GM13977 (cell line): ENCODE data around the gene NEMP1.

Source experiments
- DNase-seq: peaks from one replicate; pipeline ENCODE4 v3.0.0; 2012; ENCODE audit warnings: low spot score
- in situ Hi-C: fragments of 300-500 bp; cut with MboI; formaldehyde crosslinking; loops from one replicate; pipeline ENCODE4 v1.12.0; 2022; ENCODE audit warnings: low sequenced_read_pairs, low pct_unique_long_range_greater_than_20kb, mixed read lengths, inconsistent platforms; ENCODE audit not compliant: unreplicated experiment
- TF ChIP-seq, protein P1 (sequence below): IDR thresholded peaks from 2 replicates; pipeline ENCODE4 v1.5.1; 2012; ENCODE audit warnings: mild to moderate bottlenecking, control low read depth; ENCODE audit not compliant: insufficient read depth; ENCODE audit errors: extremely low read depth, missing control alignments

NEMP1 gene, protein sequence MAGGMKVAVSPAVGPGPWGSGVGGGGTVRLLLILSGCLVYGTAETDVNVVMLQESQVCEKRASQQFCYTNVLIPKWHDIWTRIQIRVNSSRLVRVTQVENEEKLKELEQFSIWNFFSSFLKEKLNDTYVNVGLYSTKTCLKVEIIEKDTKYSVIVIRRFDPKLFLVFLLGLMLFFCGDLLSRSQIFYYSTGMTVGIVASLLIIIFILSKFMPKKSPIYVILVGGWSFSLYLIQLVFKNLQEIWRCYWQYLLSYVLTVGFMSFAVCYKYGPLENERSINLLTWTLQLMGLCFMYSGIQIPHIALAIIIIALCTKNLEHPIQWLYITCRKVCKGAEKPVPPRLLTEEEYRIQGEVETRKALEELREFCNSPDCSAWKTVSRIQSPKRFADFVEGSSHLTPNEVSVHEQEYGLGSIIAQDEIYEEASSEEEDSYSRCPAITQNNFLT

DNA sequence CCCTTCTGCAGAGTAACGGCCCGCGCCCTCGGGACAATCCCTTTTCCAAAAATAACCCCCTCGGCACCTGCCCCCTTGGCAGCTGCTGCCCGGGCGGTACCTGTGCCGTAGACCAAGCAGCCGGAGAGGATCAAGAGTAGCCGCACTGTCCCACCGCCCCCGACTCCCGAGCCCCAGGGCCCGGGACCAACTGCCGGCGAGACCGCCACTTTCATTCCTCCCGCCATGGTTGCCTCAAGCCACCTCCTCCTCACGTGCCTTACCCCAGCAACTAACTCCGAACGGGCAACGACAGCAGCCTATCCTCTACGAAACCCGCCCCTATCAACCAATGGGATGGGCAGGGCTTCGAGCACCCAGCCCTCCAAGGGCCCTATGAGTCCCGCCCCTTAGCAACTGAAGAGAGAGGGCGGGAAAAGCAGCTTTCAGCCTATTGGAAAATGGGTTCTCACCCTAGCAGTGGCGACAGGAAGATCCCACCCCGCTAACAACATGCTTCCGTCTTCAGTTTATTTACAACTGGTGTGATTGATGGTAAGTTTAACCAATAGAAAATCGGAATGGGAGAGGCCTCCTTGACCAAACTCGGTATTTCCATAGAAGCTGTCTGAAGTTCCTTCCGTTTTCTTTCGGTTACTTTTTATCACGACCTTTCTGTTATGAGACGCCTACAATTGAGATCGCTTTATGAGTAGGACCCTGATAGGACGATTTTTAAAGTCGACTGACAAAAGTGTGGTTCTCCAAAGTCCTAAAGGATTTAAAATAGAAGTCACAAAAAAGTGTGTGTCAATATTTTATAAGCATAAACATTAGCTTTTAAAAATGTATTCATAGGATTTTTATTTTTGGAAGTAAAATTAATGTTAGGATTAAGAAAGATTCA lies at the start of gene NEMP1:
TSS of gene NEMP1 (minus strand) at position 273 of the 886 bp plus-strand sequence. CDS start at position 227, 46 bp downstream.
- in situ Hi-C loops, result no loop called here
- DNase-seq, result peak; percentile 93
- TF ChIP-seq, protein P1, sequence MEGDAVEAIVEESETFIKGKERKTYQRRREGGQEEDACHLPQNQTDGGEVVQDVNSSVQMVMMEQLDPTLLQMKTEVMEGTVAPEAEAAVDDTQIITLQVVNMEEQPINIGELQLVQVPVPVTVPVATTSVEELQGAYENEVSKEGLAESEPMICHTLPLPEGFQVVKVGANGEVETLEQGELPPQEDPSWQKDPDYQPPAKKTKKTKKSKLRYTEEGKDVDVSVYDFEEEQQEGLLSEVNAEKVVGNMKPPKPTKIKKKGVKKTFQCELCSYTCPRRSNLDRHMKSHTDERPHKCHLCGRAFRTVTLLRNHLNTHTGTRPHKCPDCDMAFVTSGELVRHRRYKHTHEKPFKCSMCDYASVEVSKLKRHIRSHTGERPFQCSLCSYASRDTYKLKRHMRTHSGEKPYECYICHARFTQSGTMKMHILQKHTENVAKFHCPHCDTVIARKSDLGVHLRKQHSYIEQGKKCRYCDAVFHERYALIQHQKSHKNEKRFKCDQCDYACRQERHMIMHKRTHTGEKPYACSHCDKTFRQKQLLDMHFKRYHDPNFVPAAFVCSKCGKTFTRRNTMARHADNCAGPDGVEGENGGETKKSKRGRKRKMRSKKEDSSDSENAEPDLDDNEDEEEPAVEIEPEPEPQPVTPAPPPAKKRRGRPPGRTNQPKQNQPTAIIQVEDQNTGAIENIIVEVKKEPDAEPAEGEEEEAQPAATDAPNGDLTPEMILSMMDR, result no peak

DNA sequence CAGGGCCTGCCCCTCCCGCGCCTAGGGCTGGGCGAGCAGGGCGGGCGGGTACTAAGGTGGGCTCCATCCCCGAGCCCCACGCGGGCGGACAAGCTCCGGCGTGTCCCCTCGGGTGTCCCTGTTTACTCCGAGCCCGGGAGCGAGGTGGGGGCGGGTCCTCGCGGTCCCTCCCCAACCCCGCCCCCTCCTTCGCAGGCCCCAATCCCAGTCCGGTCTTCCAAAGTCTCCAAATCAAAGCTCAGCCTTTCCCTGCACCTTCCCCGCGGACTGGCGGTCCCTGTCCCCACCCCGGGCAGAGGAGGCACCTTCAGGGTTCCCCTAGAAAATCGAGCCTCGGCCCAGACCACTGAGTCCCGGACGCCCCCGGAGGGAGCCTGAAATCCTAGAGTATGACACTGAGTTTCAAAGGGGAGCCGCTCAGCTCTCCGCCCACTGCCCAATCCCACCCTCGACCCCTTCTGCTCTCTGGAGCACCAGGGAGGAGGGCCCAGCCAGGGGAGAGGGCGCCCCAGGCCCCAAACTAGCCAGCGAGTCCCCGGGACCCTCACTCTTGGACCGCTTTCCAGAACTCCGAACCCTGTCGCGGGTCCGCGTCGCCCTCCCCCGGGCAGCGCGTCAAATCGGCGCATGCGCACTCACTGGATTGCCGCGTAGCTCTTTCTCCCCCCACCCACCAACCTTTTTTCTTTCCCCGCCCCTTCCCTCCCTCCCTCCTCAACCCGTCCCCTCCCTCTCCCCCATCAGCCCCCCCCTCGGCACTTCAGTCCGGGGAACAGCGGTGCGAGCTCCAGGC lies 49.3 kb upstream of the NEMP1 start, which contains the start of gene LRP1:
TSS of gene LRP1 (plus strand) at position 758 of the 793 bp plus-strand sequence. CDS start 482 bp downstream, outside the sequence.
- TF ChIP-seq, protein P1, result no peak
- peak; percentile 91 for DNase-seq
- in situ Hi-C loops, result no loop called here

DNA sequence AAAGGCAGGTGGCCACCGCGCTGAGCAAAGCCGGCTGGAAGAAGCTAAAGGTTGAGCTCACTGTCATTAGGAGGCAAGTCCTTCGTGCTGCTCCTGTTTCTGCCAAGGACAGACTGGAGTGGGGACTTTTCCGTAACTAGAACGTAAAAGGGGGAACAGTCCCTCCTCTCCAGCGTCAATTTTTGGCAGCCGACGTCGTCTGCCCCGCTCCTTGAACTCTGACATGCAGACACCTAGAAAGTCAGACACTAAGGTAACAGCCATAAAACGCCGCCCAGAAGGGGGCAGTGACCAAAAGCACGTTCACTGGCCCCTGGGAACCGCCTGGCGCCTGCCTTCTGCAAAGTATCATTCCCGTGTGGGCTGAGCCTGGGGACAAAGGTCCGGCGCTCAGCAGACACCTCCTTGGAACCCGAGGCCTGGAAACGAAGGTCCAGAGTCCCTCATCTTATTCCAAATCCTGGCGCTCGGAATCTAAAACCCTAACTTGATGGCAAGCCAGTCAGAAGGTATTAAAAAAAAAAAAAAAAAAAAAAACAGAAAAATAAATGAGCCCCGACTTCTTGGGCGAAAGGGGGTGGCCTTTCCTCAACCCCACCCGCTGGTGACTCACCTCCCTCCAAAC lies 48.6 kb upstream of the NEMP1 start:
- in situ Hi-C loops, result no loop called here
- TF ChIP-seq, protein P1, result peak; percentile 38
- no peak for DNase-seq

DNA sequence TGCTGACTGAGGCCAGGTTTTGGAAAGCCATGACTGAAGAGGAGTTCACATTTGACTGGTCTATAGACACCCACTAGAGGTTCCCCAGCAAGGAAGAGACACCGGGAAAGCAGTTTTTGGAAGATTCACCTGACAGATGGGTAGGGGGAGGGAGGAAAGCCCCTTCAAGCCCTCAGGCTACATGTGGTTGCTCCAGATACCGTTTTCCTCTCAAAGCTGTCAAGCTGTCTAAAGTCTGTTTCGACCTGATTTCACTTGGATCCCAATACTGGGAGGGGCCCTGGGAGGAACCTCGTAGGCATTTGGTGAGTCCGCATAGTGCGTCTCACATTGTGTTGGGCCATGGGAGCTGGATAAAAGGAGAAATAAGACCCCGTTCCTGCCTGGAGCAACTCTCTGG lies 48.0 kb upstream of the NEMP1 start:
- TF ChIP-seq, protein P1, result no peak
- no peak for DNase-seq
- in situ Hi-C loops, result no loop called here

DNA sequence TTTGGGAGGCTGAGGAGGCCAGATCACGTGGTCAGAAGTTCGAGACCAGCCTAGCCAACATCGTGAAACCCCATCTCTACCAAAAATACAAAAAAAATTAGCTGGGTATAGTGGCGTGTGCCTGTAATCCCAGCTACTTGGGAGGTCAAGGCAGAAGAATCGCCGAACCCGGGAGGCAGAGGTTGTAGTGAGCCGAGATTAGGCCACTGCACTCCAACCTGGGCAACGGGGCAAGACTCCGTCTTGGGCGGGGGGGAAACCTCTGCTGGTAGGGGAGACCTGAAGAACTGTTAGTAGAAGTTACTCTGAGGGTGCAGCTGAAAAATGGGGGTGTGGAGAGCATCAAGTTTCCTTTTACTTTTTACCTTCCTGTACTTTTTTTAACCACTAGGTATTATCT lies 47.5 kb upstream of the NEMP1 start:
- no peak for DNase-seq
- in situ Hi-C loops, result no loop called here
- TF ChIP-seq, protein P1, result no peak
